Activated CD4-positive, alpha-beta T cell treated with anti-CD3 and anti-CD28 coated beads, Interleukin-2, amount 50 U/mL, for 1 hour (primary cell): ENCODE measurements around the gene NEU2.
"Not testable (repeated sequence)": the region's sequence is repeated elsewhere in the genome, so short reads cannot be mapped to it uniquely, and the experiment has no call there.

Source experiments
- DNase-seq: peaks from one replicate; pipeline ENCODE4 v3.0.0-alpha.2; 2020

The NEU2 gene

DNA sequence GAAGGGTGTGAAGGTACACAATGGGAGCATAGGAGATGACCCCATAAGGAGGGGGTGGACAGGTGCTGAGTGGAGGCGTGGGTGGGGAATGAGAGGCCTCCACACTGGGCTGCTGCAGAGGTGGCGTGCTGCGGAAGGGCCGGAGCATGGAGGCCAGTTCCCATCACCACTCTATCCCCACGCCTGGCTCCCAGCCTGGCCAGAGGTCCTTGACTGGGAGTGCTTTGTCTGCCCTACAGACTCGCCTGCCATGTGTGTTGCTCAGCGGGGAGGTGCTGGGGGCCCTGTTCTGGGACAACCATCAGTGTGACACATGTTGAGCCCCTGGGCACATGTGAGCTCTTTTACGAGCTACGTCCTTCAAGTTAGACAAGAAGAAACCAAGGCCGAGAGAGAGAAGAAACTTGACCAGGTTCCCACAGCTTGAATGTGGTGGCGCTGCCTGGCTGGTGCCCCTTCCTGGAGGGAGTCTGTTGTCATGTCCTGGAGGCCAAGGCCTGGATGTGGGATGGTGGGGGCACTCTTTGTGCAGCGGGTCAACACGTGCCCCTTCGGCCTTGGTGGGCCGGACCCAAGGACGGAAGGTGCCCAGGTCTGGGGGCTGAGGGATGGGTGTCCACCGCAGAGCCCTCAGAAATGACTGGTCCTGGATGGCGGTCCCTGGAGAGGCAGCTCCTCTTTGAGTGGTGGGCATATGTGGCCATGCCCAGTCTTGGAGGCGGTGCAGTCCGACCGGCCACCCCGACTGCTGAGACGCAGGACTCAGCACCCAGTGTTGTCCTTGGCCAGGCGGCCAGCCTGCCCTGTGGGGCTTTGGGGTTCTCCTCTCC, 26.5 kb downstream of the NEU2 start:
- no peak for DNase-seq

- DNase-seq = no peak
Observed at GRCh38 chr2:233059547-233059796, 27.0 kb downstream of the NEU2 start.

DNA sequence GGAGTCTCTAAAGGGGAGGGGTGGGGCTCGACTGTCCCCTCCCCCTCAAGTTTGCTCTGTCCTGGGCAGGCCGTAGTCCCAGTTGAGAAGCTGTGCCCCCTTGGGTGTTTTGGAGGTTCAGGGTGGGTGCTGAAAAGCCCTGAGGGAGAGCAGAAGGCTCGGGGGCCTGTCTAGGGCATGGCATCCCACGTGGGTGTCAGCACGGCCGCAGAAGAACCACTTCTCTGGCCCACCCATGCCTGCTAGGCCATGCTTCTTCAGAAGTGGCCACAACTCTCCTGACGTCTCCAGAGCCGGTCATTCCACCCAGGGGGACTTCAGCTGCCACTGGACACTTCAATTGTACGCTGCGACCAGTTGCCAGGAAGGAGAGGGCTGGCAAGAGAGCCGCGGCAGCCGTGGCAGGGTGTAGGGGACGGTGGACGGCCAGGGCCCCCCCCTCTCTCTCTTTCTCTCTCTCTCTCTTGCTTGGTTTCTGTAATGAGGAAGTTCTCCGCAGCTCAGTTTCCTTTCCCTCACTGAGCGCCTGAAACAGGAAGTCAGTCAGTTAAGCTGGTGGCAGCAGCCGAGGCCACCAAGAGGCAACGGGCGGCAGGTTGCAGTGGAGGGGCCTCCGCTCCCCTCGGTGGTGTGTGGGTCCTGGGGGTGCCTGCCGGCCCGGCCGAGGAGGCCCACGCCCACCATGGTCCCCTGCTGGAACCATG, 27.5 kb downstream of the NEU2 start, which contains the start of gene INPP5D:
INPP5D (plus strand) TSS at position 546 of the 704 bp plus-strand sequence; CDS start at position 683, 137 bp downstream.
- DNase-seq = peak; percentile 64

GRCh38 chr2:233060501-233060979, 28.1 kb downstream of the NEU2 start:
- no peak for DNase-seq

GRCh38 chr2:233060980-233061590, 28.6 kb downstream of the NEU2 start:
- no peak for DNase-seq

- no peak for DNase-seq
Observed at GRCh38 chr2:233061591-233062450, 29.3 kb downstream of the NEU2 start.

DNA sequence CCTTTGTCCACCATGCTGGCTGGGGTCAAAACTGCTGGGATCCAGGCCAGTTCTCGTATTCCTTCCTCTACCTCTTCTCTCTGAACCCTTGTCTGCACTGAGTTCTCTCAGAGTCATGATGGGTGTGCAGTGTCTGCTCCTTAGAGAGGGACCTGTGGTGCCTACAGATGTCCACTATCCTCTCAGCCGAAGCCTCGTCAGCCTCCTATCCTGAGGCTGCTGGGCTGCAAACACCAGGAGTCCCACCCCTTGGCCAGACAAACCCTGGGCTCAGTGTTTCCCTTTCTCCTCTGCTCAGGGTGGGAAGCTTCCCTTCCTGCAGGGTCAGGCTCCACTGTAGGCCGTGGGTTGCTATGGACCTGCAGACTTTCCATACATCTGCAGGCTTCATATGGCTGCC, 30.0 kb downstream of the NEU2 start:
- no peak for DNase-seq

DNA sequence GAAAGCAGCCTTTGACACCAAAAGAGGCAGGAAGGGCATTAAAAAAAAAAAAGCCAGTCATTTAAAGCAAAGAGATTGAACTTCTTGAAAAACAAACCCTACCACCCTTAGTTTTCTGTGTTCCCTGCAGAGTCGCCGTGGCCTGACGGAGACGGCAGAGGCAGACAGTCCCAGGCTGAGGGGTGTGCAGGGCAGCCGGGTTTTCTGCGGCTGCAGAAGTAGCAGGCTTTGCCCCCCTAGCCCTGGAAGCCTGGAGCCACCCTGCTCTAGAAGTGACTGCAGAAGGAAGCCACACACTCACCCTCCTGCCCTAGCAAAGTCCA, 30.4 kb downstream of the NEU2 start:
- no peak for DNase-seq

DNA sequence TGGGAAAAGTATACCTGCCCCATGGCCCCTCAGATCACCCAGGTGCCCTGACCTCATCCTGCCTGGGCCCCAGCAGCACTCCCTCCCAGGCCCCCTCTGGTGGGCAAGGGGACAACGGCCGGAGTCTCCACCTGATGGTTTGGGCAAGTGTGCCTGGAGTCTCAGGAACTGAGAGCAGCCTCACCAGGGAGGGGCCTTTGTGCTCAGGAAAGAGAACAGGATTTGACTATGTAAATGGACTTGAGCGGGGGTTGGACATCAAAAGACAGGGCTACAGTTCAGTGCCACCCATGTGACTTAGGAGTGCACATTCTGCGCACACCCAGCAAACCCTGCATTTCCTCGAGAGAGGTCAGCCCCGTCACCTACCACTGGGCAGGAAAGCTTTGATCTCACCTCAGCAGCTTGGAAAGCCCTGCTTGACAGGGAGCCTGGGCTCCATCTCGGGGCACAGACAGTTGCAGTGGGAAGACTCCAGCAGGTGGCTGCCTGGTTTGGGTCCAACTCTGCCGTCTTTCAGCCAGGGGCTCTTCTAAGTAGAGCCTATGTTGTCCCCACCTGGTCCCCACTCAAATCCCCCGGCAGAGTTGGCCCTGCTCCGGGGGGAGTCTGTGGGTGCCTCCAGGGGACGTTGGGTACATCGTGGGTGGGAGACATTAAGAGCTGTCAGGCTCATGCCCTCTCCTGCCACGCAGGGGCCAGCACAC, 30.9 kb downstream of the NEU2 start:
- DNase-seq = no peak

GRCh38 chr2:233063976-233064411, 31.5 kb downstream of the NEU2 start:
- no peak for DNase-seq

DNA sequence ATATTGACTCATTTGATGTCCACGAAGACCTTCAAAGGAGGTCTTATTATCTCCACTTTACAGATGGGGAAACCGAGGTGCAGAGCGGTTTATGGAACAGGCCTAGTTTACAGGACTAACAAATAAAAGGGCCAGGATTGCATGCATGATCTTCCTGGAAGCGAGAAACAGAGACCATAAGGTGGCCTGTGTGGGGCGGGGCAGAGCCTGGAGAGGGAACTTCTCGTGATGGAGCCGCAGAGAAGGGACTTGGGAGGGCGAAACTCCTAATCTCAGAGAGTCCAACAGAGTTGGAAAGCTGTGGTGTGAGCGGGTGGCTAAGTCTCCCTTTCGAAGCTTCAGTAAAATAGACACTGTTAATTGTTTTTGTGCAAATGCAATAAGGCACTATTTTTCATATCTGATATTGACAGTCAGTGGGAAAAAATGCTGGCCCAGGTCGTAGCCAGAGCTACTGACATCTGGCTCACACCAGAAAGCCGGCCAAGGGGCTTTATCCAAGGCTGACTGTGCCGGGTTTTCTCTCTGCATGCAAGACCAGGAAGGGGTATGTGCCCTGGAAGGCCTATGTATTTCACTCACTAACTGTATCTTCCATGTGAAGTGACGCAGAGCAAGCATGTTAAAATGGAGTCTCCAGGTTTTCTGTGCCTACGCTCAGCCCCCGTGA, 32.2 kb downstream of the NEU2 start:
- no peak for DNase-seq

- DNase-seq = not testable (repeated sequence)
Observed at GRCh38 chr2:233065200-233065589, 32.7 kb downstream of the NEU2 start.

GRCh38 chr2:233065954-233066470, 33.5 kb downstream of the NEU2 start:
- DNase-seq = no peak

GRCh38 chr2:233068762-233069418, 36.4 kb downstream of the NEU2 start:
- DNase-seq = no peak

- no peak for DNase-seq
Observed at GRCh38 chr2:233072838-233073237, 40.4 kb downstream of the NEU2 start.

DNA sequence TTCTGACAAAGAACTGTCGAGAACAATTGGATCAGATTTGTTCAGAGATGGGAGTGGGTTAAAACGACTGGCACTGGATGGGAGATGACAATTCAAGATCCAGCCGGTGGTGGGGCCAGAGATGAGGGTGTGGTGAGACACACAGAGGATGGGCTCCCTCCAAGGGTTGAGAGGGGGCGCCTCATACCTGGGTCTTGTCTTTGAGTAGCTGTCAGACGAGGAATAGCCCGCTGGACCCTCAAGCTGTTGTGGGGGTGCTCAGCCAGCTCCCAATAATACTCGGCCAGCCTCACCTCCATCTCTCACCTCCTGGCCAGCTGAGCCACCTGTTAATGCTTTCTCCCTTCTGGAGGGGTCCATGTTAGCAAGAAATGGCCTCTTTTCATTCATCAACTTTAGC, 41.6 kb downstream of the NEU2 start:
- DNase-seq = no peak

DNA sequence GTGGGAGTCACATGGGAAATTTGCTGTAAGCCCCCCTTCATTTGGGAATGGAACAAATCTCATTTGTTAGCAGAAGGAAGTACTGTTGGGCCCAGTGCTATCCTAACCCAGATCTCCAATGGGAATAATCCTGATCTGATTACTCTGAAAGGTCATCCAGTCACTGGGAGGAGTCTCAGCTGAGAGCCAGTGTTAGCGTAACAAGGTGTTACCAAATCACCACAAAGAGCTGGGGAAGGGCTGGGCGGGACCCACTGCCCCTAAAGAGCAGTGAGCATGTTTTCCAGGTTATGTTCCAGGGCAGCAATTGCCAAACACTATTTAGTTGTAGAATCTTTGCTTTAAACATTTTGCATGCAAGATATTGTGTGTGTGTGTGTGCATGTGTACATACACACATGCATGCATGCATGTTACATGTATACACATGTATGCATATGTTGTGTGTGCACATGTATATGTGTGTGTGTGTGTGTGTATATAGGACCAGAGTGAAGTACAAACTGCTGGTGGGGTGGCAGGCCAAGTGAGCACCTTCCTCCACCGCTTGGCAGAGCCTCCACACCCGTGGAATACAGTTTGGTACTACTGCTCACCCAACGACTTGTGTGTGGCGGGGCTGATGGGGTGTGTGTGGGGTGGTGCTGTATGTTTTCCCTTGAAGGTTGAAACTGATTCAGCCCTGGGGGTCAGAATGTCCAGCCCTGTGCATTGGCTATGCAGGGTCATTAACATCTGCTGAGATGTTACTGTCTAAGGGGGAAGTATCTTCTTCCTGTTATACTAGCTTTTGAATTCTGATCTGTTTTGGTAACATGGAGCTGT, 42.9 kb downstream of the NEU2 start:
- DNase-seq = no peak

DNA sequence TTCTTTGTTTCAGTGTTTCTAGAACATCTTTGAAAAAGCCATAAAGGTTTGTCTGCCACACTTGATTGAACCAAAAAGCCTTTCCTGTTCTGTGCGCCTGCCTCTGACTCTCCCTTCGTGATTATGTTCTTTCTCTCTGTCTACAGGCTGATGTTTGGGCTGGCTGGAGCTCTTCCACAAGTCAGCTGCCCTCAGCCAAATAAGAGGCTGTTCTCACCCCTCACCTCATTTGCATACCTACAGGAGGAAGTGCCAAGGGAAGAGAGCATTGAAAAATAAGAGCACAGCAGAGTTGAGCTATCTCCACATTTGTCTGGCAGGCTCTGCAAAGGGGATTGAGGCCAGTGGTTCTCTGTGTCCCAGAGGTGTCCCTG, 43.5 kb downstream of the NEU2 start:
- DNase-seq = no peak

- no peak for DNase-seq
Observed at GRCh38 chr2:233076749-233077148, 44.3 kb downstream of the NEU2 start.

GRCh38 chr2:233079473-233079877, 47.0 kb downstream of the NEU2 start:
- DNase-seq = no peak
